Neural crest cell (in vitro differentiated cells): ENCODE results near the gene SREBF2. TPM values are rescaled to one million over a fixed set of nuclear protein-coding genes. Genes with fewer than 3 reads are reported as not detected.
A peak's percentile ranks its signal among the peaks of the same experiment; 100 is the strongest.

Source experiments
- DNase-seq: peaks from one replicate; pipeline ENCODE4 v3.0.0; 2021; ENCODE audit warnings: low read depth, mixed read lengths, low spot score
- H3K27ac Mint-ChIP-seq: one replicate; pipeline ENCODE4 v1.8.0; 2021; ENCODE audit warnings: mild to moderate bottlenecking, mixed read lengths; ENCODE audit not compliant: unreplicated experiment
- H3K27me3 Mint-ChIP-seq: 2 replicates; pipeline ENCODE4 v1.8.0; 2021; ENCODE audit warnings: low read depth, mild to moderate bottlenecking, mixed read lengths
- H3K36me3 Mint-ChIP-seq: 2 replicates; pipeline ENCODE4 v1.8.0; 2021; ENCODE audit warnings: low read depth, mild to moderate bottlenecking, mixed read lengths
- H3K4me1 Mint-ChIP-seq: 2 replicates; pipeline ENCODE4 v1.8.0; 2021; ENCODE audit warnings: mixed read lengths
- H3K4me3 Mint-ChIP-seq: one replicate; pipeline ENCODE4 v1.8.0; 2021; ENCODE audit warnings: mild to moderate bottlenecking, mixed read lengths
- H3K9me3 Mint-ChIP-seq: 2 replicates; pipeline ENCODE4 v1.8.0; 2021; ENCODE audit warnings: mixed read lengths
- total RNA-seq: library from RNA; stranded (reverse); gene quantifications from 2 replicates; pipeline ENCODE4 v1.2.1, GENCODE V29; 2021
- TF ChIP-seq, protein P1 (sequence below): fragments of 200-600 bp; sonication (generic); conservative IDR thresholded peaks from 2 replicates; pipeline ENCODE4 v1.5.0; 2021; ENCODE audit warnings: antibody characterized with exemption, mild to moderate bottlenecking

The SREBF2 gene
- total RNA-seq, 1 donor from 2014 or later = 209 TPM

DNA sequence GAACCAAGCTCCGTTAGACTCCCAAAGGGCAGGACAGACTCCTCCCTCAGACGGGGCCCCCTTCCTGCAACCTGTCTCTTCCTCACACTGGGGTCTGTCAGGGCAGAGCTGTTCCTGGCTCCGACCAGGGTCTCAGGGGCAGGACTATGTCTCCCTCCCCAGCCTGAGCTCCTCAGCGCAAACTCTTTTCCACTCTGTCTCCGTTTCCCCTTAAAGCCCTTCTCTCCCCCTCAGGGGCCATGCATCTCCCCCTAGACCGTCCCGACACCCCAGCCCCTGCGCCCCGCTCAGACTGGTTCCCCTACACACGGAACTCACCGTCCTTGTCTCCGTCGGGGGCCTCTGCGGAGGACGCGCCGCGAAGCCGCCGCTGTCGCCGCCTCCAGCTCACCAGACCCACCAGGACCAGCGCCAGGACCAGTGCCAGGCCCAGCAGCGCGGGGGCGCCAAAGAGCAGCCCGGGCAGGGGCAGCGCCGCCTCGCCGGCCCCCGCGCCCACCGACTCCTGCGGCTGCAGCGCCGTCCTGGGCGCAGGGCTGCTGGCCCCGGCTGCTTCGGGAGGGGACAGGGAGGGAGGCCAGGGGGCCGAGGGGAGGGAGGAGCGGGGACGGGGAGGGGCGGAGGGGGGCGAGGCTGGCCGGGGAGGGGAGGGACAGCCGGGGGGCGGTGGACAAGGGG is 93.0 kb downstream of the SREBF2 start:
- Mint-ChIP-seq H3K27me3 (peaks cover 67% of the 10 kb centered on the region), H3K4me3 (peak overlapping the region; percentile 65), H3K27ac (no peak overlapping the region), H3K9me3 (no peaks in the 10 kb centered on the region), H3K36me3 (no peaks in the 10 kb centered on the region), H3K4me1 (peaks cover 20% of the 10 kb centered on the region)
- DNase-seq = peak; percentile 61
- TF ChIP-seq, protein P1, sequence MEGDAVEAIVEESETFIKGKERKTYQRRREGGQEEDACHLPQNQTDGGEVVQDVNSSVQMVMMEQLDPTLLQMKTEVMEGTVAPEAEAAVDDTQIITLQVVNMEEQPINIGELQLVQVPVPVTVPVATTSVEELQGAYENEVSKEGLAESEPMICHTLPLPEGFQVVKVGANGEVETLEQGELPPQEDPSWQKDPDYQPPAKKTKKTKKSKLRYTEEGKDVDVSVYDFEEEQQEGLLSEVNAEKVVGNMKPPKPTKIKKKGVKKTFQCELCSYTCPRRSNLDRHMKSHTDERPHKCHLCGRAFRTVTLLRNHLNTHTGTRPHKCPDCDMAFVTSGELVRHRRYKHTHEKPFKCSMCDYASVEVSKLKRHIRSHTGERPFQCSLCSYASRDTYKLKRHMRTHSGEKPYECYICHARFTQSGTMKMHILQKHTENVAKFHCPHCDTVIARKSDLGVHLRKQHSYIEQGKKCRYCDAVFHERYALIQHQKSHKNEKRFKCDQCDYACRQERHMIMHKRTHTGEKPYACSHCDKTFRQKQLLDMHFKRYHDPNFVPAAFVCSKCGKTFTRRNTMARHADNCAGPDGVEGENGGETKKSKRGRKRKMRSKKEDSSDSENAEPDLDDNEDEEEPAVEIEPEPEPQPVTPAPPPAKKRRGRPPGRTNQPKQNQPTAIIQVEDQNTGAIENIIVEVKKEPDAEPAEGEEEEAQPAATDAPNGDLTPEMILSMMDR = peak; percentile 73

- Mint-ChIP-seq H3K27ac (peak overlapping the region; percentile 78), H3K4me1 (peaks cover 20% of the 10 kb centered on the region), H3K9me3 (no peaks in the 10 kb centered on the region), H3K27me3 (peaks cover 54% of the 10 kb centered on the region), H3K4me3 (peak overlapping the region; percentile 83), H3K36me3 (no peaks in the 10 kb centered on the region)
- no peak for DNase-seq
- TF ChIP-seq, protein P1 = no peak
Measured at GRCh38 chr22:41927813-41928212, 94.9 kb downstream of the SREBF2 start.

DNA sequence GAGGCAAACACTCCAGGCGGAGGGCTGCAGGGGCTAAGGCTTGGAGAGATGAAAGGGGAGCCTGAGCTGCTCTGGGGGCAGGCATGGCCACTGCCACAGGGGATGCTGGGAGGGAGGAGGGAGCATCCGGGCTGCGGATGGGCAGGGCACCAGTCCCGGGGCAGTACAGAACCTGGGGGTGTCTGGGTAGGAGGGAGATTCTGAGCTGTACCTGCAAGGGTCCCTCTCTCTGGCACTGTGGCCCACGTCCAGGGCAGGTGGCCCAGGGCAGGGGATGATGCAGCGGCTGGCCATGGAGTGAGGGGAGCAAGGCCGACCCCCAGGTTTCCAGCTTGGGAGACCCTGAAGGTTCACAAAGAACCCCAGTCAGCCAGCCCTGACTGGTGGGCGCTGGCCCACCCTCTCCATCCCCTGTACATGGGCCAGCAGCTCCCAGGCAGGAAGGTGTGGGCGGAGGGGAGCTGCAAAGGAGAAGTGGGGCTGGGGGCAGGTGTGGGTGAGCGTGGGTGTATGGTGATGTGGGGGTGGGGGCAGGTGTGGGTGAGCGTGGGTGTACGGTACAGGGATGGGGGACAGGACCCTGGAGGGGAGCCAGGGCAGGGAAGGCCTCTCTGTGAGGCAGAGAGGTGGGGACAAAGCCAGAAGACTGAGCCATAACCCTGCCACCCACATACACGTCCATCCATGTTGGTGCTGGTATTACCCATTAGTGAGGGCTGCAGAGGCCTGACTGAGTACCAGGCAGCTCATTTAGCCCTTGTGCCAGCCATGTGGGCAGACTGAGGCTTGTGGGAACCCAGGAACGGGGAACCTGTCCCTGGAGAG is 95.9 kb downstream of the SREBF2 start:
- H3K27ac Mint-ChIP-seq = no peak overlapping the region
- DNase-seq = no peak
- H3K36me3 Mint-ChIP-seq = no peaks in the 10 kb centered on the region
- peaks cover 45% of the 10 kb centered on the region for H3K27me3 Mint-ChIP-seq
- peak overlapping the region; percentile 83 for H3K4me3 Mint-ChIP-seq
- H3K4me1 Mint-ChIP-seq = peaks cover 20% of the 10 kb centered on the region
- TF ChIP-seq, protein P1 = no peak
- H3K9me3 Mint-ChIP-seq = no peaks in the 10 kb centered on the region

DNA sequence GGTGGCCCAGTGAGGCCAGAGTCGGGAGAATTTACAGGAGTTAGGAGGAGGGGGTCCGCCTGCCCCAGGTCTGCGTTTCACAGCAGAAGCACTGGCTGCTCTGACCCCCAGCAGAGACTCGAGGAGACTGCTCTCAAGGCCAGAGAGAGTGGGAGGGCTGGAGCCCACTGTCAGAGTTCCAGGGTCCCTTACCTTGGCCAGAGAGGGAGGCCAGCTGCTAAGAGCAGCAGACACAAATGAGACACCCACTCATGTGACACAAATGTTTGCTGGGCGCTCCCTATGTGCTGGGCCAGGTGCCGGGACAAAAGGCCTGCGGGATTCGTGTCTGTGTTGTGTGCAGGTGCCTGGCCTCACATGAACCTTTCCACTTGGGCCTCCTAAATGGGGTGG is 96.5 kb downstream of the SREBF2 start:
- H3K4me1 Mint-ChIP-seq = peaks cover 20% of the 10 kb centered on the region
- TF ChIP-seq, protein P1 = no peak
- no peak for DNase-seq
- no peaks in the 10 kb centered on the region for H3K36me3 Mint-ChIP-seq
- peak overlapping the region; percentile 64 for H3K4me3 Mint-ChIP-seq
- peaks cover 40% of the 10 kb centered on the region for H3K27me3 Mint-ChIP-seq
- H3K9me3 Mint-ChIP-seq = no peaks in the 10 kb centered on the region
- H3K27ac Mint-ChIP-seq = no peak overlapping the region

DNA sequence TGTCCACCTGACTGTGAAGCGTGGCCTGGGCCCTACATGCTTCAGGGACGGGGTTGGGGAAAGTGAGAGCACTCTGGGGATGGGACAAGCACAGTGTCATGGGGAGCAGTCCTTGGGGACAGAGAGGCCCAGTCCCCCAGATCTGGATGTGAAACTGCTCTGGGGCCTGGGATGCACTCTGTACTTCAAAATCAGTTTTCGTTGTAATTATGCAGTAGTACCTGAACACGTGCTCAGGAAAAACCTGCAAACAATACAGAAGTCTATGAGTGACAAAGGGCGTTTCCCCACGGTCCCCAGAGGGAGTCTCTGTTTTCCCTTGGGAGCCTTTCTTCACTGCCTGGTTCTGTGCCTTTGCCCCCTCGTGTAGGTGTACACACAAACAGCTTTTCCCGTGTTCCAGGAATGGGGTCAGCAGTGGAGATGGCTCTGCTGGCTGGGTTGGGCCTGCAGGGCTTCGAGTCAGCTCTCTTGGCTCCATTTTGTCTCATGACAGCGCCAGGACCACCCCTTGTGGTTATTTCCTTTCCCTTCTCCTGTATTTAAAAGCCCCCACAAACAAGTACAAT is 98.9 kb downstream of the SREBF2 start:
- Mint-ChIP-seq H3K36me3 (no peaks in the 10 kb centered on the region), H3K9me3 (no peaks in the 10 kb centered on the region), H3K27me3 (peaks cover 23% of the 10 kb centered on the region), H3K27ac (no peak overlapping the region), H3K4me1 (peaks cover 16% of the 10 kb centered on the region), H3K4me3 (peak overlapping the region; percentile 54)
- TF ChIP-seq, protein P1 = no peak
- DNase-seq = no peak
